Measurements from ENCODE around the gene LTK.

LTK gene

GRCh38 chr15:41556677-41557076, 43.0 kb upstream of the LTK start:
- DNase-seq (ENCODE audit: low spot score) (no peak), ATAC-seq (ENCODE audit: low read depth) (no peak)
- Histone ChIP-seq H3K27me3 (ENCODE audit: insufficient read depth, poor library complexity, severe bottlenecking) (no peaks in the 10 kb centered on the region), H3K4me1 (ENCODE audit: insufficient read depth, poor library complexity, severe bottlenecking) (peaks cover 5% of the 10 kb centered on the region), H3K9me3 (ENCODE audit: severe bottlenecking) (no peaks in the 10 kb centered on the region), H3K4me3 (ENCODE audit: severe bottlenecking) (no peak overlapping the region), H3K27ac (ENCODE audit: poor library complexity, severe bottlenecking) (no peak overlapping the region), H3K36me3 (ENCODE audit: low read depth) (no peaks in the 10 kb centered on the region)
- TF ChIP-seq CTCF (IDR thresholded peaks at IDR 0.05; ENCODE audit: poor library complexity, severe bottlenecking) = no peak

GRCh38 chr15:41554915-41555314, 41.3 kb upstream of the LTK start:
- no peak for ATAC-seq (ENCODE audit: low read depth)
- DNase-seq (ENCODE audit: low spot score) = no peak

GRCh38 chr15:41554343-41554742, 40.7 kb upstream of the LTK start:
- H3K27ac ChIP-seq (ENCODE audit: poor library complexity, severe bottlenecking) = no peak overlapping the region
- H3K4me1 ChIP-seq (ENCODE audit: insufficient read depth, poor library complexity, severe bottlenecking) = peaks cover 5% of the 10 kb centered on the region
- H3K36me3 ChIP-seq (ENCODE audit: low read depth) = no peaks in the 10 kb centered on the region
- no peak overlapping the region for H3K4me3 ChIP-seq (ENCODE audit: severe bottlenecking)
- H3K9me3 ChIP-seq (ENCODE audit: severe bottlenecking) = no peaks in the 10 kb centered on the region
- DNase-seq (ENCODE audit: low spot score) (no peak), ATAC-seq (ENCODE audit: low read depth) (no peak)
- no peaks in the 10 kb centered on the region for H3K27me3 ChIP-seq (ENCODE audit: insufficient read depth, poor library complexity, severe bottlenecking)
- TF ChIP-seq CTCF (IDR thresholded peaks at IDR 0.05; ENCODE audit: poor library complexity, severe bottlenecking) = no peak

More at GRCh38 chr15:41554915-41555314, 41.3 kb upstream of the LTK start:
- TF ChIP-seq CTCF (IDR thresholded peaks at IDR 0.05; ENCODE audit: poor library complexity, severe bottlenecking) = no peak
- Histone ChIP-seq H3K4me3 (ENCODE audit: severe bottlenecking) (no peak overlapping the region), H3K27me3 (ENCODE audit: insufficient read depth, poor library complexity, severe bottlenecking) (no peaks in the 10 kb centered on the region), H3K27ac (ENCODE audit: poor library complexity, severe bottlenecking) (no peak overlapping the region), H3K4me1 (ENCODE audit: insufficient read depth, poor library complexity, severe bottlenecking) (peaks cover 5% of the 10 kb centered on the region), H3K9me3 (ENCODE audit: severe bottlenecking) (no peaks in the 10 kb centered on the region), H3K36me3 (ENCODE audit: low read depth) (no peaks in the 10 kb centered on the region)

GRCh38 chr15:41553731-41554130, 40.1 kb upstream of the LTK start:
- Histone ChIP-seq H3K9me3 (ENCODE audit: severe bottlenecking) (no peaks in the 10 kb centered on the region), H3K4me1 (ENCODE audit: insufficient read depth, poor library complexity, severe bottlenecking) (peaks cover 5% of the 10 kb centered on the region)

More at GRCh38 chr15:41553731-41554130, 40.1 kb upstream of the LTK start:
- Histone ChIP-seq H3K27ac (ENCODE audit: poor library complexity, severe bottlenecking) (no peak overlapping the region), H3K36me3 (ENCODE audit: low read depth) (no peaks in the 10 kb centered on the region), H3K4me3 (ENCODE audit: severe bottlenecking) (no peak overlapping the region), H3K27me3 (ENCODE audit: insufficient read depth, poor library complexity, severe bottlenecking) (no peaks in the 10 kb centered on the region)
- no peak for ATAC-seq (ENCODE audit: low read depth)
- no peak for TF ChIP-seq CTCF (IDR thresholded peaks at IDR 0.05; ENCODE audit: poor library complexity, severe bottlenecking)
- DNase-seq (ENCODE audit: low spot score) = no peak
